Iris pigment epithelial cell (primary cell): Measurements from ENCODE around the gene DPP10.

ENCODE experiments used
- DNase-seq: peaks from one replicate; pipeline ENCODE4 v3.0.0-alpha.2; 2011; ENCODE audit warnings: low read depth

DPP10 gene

DNA sequence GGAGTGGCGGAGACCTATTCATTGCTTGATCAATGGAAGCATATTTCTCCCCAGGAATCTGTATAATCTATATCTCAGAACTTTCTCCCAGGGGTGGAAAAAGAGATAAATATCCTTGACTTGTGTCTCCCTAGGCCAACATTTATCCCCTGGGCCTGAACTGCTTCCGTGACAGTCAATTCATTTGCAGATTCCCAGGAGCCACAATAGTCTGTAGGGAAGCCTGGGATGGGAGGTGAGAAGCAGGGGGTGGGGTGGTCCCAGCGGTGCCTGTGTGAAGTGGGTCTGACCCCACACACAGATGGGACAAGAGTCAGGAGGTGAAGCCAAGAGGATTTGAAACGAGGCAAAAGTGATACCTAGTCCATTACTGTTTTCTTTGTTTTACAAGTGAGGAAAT, 166.8 kb downstream of the DPP10 start:
- no peak for DNase-seq

DNA sequence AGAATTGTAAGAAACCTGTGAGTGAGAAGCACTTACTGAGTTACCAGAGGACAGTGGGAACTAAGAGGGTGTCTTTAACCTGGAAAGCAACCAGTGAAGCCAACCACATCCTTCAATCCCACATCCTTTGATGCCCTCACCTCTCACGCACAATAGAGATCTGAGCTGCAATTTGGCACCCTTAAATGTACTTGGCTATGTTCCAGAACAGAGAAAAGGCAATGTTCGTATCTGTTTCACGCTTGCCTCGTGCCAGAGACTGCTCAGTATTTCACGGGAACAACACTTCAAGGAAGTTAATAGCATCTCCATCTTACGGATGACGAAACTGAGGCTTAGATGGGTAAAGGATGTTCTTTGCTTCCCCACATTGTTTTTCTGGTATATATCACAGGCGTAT, 167.4 kb downstream of the DPP10 start:
- no peak for DNase-seq

DNA sequence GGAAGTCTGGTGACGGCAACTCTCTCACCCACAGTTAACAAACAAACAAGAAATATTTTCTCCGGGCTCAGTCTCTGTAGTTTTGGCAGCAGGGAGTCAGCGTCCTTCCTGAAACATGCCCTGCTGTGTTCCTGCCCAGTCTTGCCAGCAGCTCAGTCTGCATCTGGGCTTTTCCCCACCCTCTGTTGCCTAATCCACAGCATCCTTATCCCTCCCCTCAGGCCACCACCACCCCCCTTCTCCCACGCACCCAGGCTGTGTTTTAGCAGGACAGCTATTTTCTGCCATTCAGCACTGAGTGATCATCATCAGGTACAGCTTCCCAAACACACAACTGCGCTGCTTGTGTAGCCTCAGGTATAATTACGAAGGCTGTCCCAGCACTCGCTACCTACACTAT, 168.2 kb downstream of the DPP10 start:
- no peak for DNase-seq

DNA sequence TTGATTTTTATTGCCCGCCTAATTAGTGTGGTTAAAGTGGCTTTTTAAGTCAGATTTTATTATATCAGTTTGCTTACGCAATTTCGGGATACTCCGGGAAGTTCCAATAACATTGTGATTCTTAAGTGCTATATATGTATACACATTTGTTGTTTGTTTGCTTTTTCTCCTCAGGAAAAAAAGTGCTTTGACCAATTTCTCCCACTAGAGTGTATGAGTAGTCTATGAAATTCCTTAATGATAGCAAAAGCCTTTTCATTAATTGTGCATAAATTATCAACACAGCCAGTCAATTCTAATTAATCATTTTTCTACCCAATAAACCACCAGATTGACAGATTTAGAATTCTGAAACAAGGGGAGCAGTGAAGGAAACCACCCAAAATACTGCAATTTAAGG, 172.2 kb downstream of the DPP10 start:
- DNase-seq, result no peak

DNA sequence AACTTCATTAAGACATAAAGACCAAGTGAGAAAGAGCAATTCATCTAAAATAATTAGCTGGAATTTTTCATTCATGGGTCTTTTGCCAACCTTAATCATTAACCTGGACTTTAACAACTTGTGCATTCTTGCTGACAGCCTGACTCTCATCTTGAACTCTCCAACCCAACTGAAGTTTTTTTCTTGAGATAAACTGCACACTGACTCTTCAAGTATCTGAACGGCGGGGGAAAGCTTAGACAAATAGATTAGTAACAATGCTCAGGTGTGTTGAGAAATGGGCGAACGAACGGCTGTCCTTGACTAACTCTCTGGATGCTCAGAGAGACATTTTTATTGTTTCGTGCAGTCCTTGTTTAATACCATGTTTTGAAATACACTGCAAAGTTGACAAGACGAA, 186.0 kb downstream of the DPP10 start:
- DNase-seq, result no peak

DNA sequence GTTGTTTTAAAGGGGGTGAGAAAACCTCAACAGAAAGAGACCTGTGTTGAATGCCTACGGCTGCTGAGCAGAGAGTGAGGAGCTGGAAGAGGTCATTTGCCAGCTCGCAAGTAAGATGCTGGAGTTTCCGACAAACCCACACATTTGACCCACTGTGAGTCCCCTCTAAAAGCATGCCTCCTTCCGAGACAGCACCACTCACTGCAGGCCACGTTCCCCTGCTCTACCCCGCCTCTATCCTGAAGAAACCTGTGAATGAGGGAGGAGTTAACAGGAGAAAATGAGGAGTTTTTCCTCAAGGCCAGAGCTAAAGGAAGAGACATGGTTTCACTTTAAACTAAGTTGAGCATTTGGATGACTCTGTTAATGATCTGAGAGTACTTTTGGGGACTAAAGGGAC, 188.7 kb downstream of the DPP10 start:
- no peak for DNase-seq

DNA sequence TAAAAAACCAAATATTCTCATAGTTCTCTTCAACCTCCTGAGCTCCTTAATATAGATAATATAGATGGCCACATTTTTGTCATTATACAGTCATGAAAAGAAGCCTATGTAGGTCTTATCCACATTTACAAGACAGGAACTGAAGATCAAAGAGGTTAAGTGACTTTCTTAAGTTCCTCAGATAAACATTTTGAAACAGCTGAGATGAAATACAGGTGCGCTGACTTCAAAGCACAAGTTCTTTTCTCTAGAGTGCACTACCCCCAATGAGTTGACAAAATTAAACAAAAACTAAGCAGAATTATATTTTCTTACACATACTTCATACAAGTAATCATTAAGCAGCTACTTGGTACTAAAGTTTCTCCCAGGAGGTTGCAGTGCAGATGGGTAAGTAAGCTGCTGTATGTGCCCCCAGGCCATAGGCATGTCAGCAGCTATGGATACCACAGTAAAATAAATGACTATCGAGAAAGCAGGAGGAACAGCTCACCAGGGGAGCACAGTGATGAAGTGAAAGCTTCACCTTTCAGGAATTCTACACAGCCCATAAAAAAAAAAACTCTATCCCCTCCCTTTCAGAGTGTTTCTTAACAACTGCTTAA, 199.8 kb downstream of the DPP10 start:
- no peak for DNase-seq

DNA sequence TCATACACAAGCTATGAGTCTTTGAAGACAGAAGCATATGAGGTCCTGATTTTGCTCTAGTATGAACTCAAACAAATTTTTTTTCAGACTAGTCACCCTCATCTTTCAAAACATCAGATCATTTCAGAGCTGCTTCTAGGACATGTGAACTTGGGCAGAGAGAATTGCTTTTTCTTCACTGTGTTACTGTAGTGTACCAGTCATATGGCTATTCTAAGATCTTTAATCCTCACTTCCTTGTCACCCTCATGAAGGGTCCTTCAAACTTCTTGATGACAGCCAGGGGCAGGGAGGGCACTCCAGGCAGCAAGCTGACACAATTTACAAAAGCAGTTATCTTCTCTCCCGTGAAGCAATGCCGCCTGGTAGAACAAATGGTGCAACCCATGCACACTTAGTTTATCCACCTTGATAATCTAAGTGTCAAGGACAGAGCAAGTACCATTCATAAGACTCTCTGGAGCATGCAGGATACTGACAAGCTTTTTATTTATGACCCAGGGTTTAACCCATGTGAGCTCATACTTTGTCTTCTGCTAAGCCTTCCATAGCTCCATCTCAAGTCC, 200.6 kb downstream of the DPP10 start:
- DNase-seq, result no peak

DNA sequence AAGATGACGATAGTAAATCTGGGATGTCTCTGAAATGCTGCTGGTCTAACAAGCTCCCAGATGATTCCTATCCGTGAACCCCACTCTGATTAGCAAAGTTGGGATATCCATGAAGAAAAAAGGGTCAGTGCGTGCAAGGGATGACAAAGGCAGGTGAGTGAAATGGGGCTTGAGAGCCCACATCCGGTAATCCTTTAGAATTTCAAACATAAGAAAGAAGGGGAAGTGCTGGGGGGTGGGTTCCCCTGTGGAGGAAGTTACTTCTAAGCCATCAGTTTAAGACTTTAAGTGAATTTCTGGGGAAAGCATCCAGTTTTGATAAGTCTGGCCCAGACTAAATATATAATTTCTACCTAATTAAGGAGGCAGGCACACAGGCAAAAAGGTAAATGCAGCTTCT, 209.5 kb downstream of the DPP10 start:
- no peak for DNase-seq

DNA sequence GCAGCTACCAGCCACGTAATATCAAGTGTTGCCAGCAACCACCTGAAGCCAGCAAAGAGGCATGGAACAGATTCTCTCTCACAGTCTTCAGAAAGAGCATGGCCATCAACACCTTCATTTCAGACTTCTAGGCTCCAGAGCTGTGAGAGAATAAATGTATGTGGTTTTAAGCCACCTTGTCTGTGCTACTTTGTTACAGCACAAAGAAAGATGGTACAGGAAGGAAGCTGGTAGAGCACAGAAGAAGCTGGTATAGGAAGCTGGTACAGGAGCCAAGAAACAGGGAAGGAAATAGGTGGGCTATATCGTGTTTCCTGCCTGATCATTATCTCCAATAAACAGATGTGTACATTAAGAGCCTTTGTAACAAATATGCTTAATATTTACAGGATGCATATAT, 217.4 kb downstream of the DPP10 start:
- DNase-seq, result no peak

DNA sequence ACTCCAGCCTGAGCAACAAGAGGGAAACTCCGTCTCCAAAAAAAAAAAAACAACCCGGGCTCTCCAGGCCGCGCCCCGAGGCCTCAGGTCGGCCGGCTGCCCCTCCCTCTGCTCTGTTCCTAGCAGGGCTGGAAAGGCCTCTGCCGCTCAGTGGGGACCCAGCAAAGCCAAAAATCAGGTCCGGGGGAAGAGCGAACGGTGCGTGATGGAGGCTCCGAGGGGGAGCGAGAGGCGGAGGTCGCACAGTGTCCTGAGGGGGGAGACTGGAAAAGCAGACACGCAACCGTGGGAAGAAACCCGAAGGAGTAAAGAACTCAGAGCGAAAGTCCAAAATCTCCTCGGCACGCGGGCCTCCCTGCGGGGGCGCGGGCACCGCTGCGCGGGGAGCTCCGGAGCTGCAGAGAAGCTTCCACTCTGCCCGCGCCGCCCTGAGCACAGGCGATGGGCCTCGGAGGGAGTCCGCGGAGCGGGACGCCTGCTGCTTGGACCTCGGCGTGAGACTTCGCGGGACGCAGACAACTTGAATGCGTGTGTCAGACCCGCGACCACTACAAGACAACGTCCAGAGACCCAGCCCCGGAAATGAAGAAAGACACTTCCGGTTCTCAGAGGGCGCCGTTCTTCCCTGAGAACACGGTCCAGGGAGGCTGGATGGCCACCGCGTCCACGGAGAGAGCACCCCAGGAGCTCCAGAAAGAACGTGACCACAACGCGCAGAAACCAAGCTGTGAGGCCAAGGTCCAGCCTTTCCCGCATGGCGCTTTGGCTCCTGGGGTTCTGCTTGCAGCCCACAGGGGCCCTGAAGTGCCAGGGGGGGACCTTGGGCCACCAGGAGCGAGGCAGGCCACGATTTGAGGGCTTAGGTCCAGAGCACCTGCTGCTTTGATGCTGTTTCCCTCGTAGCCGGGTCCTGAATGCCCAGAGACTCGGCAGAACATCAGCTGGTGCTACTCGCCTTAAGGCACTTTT, 219.8 kb downstream of the DPP10 start:
- DNase-seq, result no peak

DNA sequence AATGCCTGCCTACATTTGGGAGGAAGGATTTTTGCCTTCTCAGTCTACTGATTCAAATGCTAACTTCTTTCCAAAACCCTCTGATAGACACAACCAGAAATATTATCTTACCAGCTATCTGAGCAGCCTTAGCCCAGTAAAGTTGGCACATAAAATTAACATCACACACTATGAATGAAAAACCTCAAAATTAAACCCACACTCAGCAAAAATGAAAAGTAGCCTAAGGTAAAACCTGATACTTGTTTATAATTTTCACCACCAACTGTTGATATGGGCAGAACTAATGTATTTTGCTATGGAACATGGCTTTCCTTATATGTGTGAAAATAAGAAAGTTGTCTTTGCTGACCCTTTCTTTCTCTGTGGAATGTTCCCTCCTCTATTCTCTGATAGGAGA, 226.0 kb downstream of the DPP10 start:
- no peak for DNase-seq

DNA sequence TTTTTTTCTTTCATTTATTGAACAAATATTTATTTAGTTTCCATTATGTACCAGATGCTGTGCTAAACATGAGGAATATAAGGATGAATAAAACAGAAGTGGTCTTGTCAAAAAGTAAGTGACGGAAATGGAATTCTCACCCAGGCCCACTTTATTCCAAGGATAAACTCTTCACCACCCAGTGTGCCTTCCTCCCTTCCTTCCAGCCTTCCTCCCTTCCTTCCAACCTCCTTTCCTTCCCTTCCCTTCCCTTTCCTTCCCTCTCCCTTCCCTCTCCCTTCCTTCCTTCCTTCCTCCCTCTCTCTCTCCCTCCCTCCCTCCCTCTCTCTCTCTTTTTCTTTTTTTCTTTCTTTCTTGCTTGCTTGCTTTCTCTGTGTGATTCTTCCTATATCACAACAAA, 240.8 kb downstream of the DPP10 start:
- DNase-seq, result no peak

DNA sequence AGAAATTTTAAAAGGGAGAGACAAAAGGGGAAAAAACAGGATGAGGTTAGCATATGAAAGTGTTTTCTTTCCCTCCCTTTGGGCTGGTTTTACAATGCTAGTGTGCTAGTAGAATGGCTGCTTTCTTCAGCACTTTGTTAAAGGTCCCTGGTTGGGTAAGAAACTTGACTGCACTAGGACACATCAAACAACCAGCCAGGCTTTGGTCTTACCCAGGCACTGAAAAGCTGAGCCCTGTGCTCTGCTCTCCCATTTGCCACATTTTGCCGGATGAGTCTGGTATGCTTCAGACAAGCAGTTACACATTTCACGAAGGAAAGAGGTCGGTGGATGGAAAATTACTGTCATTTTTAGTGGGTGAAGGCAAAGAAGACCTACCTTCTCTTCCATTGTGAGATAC, 242.0 kb downstream of the DPP10 start:
- no peak for DNase-seq

DNA sequence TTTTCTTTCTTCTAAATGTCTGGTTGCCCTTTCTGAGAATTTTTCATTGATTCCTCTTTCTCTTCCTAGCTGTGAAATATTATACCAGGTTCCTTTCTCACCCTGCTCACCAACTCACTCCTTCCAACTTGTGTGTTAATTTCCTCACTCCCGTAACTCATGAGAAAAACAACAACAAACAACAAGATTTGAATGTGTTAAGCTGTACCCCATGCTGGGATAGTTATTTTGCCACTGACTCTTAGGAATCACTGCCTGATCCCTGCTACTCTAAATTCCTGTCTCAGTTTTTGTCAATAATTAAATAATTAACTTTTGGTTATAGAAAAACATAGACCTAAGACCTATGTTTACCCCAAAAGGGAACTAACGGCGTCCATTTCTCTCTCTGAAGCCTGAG, 242.7 kb downstream of the DPP10 start:
- no peak for DNase-seq

DNA sequence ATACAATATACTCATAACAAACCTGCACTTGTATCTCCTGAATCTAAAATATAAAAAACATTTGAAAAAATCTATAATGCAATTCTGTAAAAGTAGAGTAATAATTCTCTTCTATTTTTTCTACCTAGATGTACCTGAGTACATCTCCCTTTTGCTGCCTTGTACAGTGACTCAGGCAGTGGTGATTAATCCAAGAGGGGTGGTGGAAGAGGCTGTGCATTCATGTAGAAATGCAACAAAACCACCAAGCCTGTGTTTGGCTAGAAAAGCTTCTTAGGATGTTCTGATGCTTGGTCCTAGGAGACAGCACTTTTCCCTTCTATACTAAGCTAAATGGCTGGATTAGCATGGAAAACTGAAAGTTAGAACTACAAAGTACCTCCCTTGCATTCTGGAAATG, 245.8 kb downstream of the DPP10 start:
- DNase-seq, result no peak

DNA sequence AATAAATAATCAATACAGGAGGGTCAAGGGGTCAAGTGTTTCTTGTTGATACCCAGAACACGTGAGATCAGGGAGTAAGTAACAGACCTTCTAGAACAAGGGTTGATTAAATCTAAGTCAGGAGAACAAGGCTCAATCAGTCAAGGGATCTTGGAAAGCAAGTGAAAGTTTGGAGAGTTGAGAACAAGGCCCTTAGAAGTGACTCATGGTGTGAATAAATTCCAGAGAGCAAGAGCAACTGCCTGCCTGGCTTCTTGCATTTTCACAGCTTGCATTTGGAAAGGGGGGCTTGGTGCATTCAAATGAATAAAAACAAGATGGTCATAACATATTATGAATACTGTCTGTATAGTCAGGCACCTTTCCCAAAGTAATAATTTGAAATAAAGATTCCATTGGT, 256.1 kb downstream of the DPP10 start:
- DNase-seq, result no peak

DNA sequence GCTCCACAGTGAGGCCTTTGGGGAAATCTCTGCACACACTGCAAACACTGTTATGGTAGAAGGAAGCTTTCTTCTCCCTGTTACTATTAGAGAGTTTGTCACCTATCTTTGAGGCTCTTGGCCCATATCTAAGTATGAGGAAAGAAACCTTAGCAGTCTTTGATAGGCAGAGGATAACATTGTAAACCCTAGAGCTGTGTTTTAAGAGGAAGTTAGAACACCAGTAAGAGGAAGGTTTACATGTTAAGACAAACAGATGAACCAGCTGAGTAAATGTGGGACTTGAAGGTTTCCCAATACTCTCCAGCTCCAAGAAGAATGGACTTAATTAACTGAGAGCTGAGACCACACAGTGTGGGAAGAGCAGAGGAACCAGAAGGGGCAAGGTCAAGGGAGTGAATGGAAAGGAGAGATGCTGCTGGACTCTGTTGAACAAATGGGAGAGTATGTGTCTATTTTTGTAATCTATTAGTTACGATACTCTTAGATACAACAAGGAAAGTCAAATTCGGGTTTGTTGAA, 257.0 kb downstream of the DPP10 start:
- DNase-seq, result no peak

DNA sequence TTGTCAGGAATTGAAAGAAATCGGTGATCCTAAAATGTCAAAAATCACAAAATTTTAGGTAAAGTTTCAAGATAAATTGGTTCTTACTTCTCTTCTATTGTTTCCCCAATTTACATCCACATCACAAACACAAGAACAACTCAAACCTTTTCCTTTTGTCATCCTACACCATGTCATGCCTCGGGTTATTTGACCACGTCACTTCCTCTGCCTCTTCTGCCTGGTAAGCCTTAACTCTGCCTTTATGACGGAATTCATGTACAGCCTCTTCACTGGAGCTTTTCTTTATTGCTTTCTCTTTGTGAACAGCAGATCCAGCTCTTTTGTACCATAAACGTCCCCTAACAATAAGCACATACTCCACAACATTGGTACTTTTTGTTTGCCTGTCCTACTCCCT, 258.0 kb downstream of the DPP10 start:
- no peak for DNase-seq

DNA sequence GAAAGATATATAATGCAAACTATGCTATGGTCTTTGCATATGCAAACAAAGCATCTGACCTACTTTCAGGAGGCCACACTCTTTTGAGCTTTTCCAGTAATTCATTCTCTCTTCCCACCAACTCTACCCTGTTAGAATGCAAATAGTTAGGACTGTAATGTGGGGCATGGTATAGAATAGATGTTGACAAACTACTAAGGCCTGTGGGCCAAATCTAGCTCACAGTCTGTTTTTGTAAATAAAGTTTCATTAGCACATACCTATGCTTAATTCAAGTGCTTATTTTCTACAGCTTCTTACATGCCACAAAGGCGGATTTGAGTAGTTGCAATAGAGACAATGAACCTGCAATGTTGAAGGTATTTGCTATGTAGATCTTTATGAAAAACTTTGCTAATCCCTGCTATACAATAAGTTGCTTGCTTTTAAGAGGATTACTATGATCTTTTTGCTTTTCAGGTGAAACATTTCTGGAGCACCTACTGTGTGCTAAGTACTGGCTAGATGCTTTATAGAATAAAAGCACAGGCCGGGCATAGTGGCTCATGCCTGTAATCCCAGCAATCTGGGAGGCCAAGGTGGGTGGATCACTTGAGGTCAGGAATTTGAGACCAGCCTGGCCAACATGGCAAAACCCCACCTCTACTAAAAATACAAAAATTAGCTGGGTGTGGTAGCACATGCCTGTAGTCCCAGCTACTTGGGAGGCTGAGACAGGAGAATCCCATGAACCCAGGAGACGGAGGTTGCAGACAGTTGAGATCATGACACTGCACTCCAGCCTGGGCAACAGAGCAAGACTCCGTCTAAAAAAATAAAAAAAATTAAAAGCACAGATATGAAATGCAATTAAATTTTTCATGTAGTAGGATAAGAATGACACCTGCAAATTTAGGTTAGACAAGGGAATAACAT, 267.8 kb downstream of the DPP10 start:
- no peak for DNase-seq

DNA sequence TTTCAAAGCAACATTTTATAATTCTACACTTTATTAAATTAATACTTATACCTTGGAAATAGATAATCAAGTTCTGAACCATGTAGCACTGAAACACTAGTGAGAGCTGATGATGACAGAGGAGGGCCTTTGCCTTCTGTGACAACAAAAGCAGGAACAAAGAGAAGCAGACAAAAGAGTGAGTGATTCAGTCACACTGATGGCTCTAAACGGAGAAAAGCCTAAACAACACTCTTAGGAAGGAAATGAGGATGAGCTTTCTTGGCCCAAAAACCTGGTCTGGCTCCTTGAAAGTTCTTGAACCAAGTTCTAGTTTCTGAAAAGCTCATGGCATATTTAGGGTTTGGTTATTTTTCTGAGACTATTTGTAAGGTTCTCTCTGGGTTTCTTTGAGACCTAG, 271.9 kb downstream of the DPP10 start:
- no peak for DNase-seq

DNA sequence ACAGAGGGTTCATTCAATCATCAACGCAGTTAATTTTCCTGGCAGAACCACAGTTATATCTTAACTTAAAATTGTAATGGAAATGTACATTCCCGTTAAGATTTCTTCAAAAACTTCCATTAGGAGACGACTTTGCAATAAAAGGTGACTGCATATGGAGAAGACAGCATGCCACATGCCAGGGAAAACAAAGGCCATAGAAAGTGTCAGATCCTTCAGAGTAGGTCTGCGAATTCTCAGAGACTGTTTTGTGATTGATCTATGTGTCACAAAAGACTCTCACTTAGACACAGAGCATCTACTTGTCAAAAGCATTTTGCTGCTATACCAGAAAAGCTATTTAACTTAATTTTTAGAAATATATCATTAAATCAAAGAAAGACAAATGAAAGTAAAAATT, 274.6 kb downstream of the DPP10 start:
- DNase-seq, result no peak
